HepG2 (cell line): ENCODE data around the gene NUDT3. TPM values are rescaled to one million over a fixed set of nuclear protein-coding genes. Genes with fewer than 3 reads are reported as not detected.

ENCODE experiments used
- AGO2 ChIP-seq: fragments of 200-400 bp; formaldehyde crosslinking; optimal IDR thresholded peaks from 2 replicates; pipeline ENCODE3; 2017; ENCODE audit warnings: mild to moderate bottlenecking, low read depth, low read length, moderate library complexity
- ARNT2 ChIP-seq: sonication (generic); formaldehyde crosslinking; IDR thresholded peaks from 2 replicates; pipeline ENCODE4 v1.8.0; 2022; ENCODE audit warnings: mild to moderate bottlenecking, low read depth, missing genetic modification reagents, moderate library complexity
- CCDC6 ChIP-seq: sonication (generic); formaldehyde crosslinking; IDR thresholded peaks from 2 replicates; pipeline ENCODE4 v1.8.1; 2022; ENCODE audit warnings: mild to moderate bottlenecking, missing genetic modification reagents, moderate library complexity
- CREB1 ChIP-seq, 2 experiments: fragments of 450-650 bp in 1 of 2; IDR thresholded peaks; 2 replicates each; pipeline ENCODE4 v1.6.1; 2016 to 2017; ENCODE audit warnings: control low read depth in 1 of 2, mild to moderate bottlenecking in 1 of 2, missing compliant biosample characterization in 1 of 2, missing genetic modification characterization in 1 of 2
- DDIT3 ChIP-seq: sonication (generic); formaldehyde crosslinking; IDR thresholded peaks from 2 replicates; pipeline ENCODE4 v1.4.0; 2020; ENCODE audit warnings: mild to moderate bottlenecking, missing genetic modification reagents
- FOXJ3 ChIP-seq: sonication (generic); formaldehyde crosslinking; IDR thresholded peaks from 2 replicates; pipeline ENCODE4 v1.4.0; 2020; ENCODE audit warnings: missing genetic modification reagents, mild to moderate bottlenecking, borderline replicate concordance
- FOXO1 ChIP-seq: sonication (generic); formaldehyde crosslinking; IDR thresholded peaks from 2 replicates; pipeline ENCODE4 v1.4.0; 2020; ENCODE audit warnings: missing genetic modification reagents
- GABPB1 ChIP-seq: IDR thresholded peaks from 2 replicates; pipeline ENCODE4 v1.6.1; 2016; ENCODE audit warnings: mild to moderate bottlenecking, missing genetic modification reagents, moderate library complexity, missing compliant biosample characterization
- GPBP1L1 ChIP-seq: sonication (generic); formaldehyde crosslinking; IDR thresholded peaks from 2 replicates; pipeline ENCODE4 v1.5.0; 2020; ENCODE audit warnings: mild to moderate bottlenecking, missing genetic modification reagents
- HOMEZ ChIP-seq: IDR thresholded peaks from 2 replicates; pipeline ENCODE4 v1.6.1; 2016; ENCODE audit warnings: low read depth
- KAT8 ChIP-seq: IDR thresholded peaks from 2 replicates; pipeline ENCODE4 v1.6.1; 2016; ENCODE audit warnings: missing genetic modification reagents, missing compliant biosample characterization
- KLF11 ChIP-seq: IDR thresholded peaks from 2 replicates; pipeline ENCODE4 v1.6.1; 2016; ENCODE audit warnings: missing compliant biosample characterization
- KLF6 ChIP-seq: IDR thresholded peaks from 2 replicates; pipeline ENCODE4 v1.8.0; 2016; ENCODE audit warnings: missing biosample characterization, missing genetic modification reagents
- MTA1 ChIP-seq: sonication (generic); formaldehyde crosslinking; IDR thresholded peaks from 2 replicates; pipeline ENCODE4 v1.4.0; 2020; ENCODE audit warnings: missing genetic modification reagents, mild to moderate bottlenecking, borderline replicate concordance
- NAIF1 ChIP-seq: sonication (generic); formaldehyde crosslinking; IDR thresholded peaks from 2 replicates; pipeline ENCODE4 v1.5.0; 2020; ENCODE audit warnings: mild to moderate bottlenecking, missing genetic modification reagents, borderline replicate concordance
- PPARG ChIP-seq: conservative IDR thresholded peaks from 2 replicates; pipeline ENCODE4 v1.6.1; 2016; ENCODE audit warnings: missing biosample characterization, missing genetic modification reagents
- RXRB ChIP-seq: IDR thresholded peaks from 2 replicates; pipeline ENCODE4 v1.6.1; 2016; ENCODE audit warnings: borderline replicate concordance, missing genetic modification reagents, missing compliant biosample characterization
- SMAD3 ChIP-seq: sonication (generic); formaldehyde crosslinking; IDR thresholded peaks from 2 replicates; pipeline ENCODE4 v1.4.0; 2020; ENCODE audit warnings: missing genetic modification reagents
- SOX6 ChIP-seq, 2 experiments: fragments of 450-650 bp in 1 of 2; sonication (generic) in 1 of 2; formaldehyde crosslinking in 1 of 2; IDR thresholded peaks; 2 replicates each; pipeline versions ENCODE4 v1.4.0 to v1.6.1; 2017 to 2020; ENCODE audit warnings: antibody characterized with exemption in 1 of 2, mild to moderate bottlenecking in 1 of 2, missing genetic modification reagents in 1 of 2
- SSRP1 ChIP-seq: IDR thresholded peaks from 2 replicates; pipeline ENCODE4 v1.6.1; 2016; ENCODE audit warnings: control low read depth
- YY1 ChIP-seq: IDR thresholded peaks from 2 replicates; pipeline ENCODE4 v1.6.1; 2011; ENCODE audit warnings: low read length, low read depth, moderate library complexity, mild to moderate bottlenecking; ENCODE audit not compliant: insufficient read depth, insufficient replicate concordance
- ZIK1 ChIP-seq: sonication (generic); formaldehyde crosslinking; IDR thresholded peaks from 2 replicates; pipeline ENCODE4 v1.5.0; 2020; ENCODE audit warnings: mild to moderate bottlenecking, low read depth, missing genetic modification reagents, borderline replicate concordance
- ZNF275 ChIP-seq: sonication (generic); formaldehyde crosslinking; IDR thresholded peaks from 2 replicates; pipeline ENCODE4 v1.8.0; 2022; ENCODE audit warnings: missing genetic modification reagents, mild to moderate bottlenecking, inconsistent platforms, borderline replicate concordance
- ZNF329 ChIP-seq: sonication (generic); formaldehyde crosslinking; IDR thresholded peaks from 2 replicates; pipeline ENCODE4 v1.9.0; 2021; ENCODE audit warnings: low read depth, mild to moderate bottlenecking, missing genetic modification reagents
- ZNF720 ChIP-seq: sonication (generic); formaldehyde crosslinking; IDR thresholded peaks from 2 replicates; pipeline ENCODE4 v1.4.0; 2020; ENCODE audit warnings: missing genetic modification reagents
- ZNF780A ChIP-seq: sonication (generic); formaldehyde crosslinking; IDR thresholded peaks from 2 replicates; pipeline ENCODE4 v1.8.0; 2022; ENCODE audit warnings: mild to moderate bottlenecking, missing genetic modification reagents, moderate library complexity
- polyA plus RNA-seq, 8 experiments: library from polyadenylated mRNA; depleted of rRNA in 3 of 8; stranded (reverse) in 7 of 8; unstranded in 1 of 8; fragments of >200 nt; fragmentation: Illumina TruSeq in 4 of 8; extraction: Trizol in 4 of 8; gene quantifications; 2 replicates each; pipeline versions ENCODE4 v1.2.1 to v1.2.3, GENCODE V29; 2011 to 2016; ENCODE audit warnings: low read depth in 4 of 8, missing spikeins in 1 of 8, mixed read lengths in 1 of 8; ENCODE audit not compliant: insufficient read depth in 1 of 8
- total RNA-seq, 5 experiments: library from RNA; depleted of rRNA; stranded (reverse); fragments of >200 nt; fragmentation: Illumina TruSeq; extraction: Trizol; gene quantifications; 2 replicates each; pipeline ENCODE4 v1.2.3, GENCODE V29; 2016; ENCODE audit warnings: low read depth in 1 of 5

Gene NUDT3
- total and polyA plus RNA-seq, 2 of the 13 experiments (the other 11 are each of a cell fraction or from before 2014, with no cell fraction given): 20.2 to 20.6 TPM

- peak; percentile 93 for TF ChIP-seq ZNF329 (CRISPR knock-in tag)
- TF ChIP-seq KLF11 (CRISPR knock-in tag): peak; percentile 90; the same call in 1 of the 2 replicates
- no peak for TF ChIP-seq FOXJ3 (CRISPR knock-in tag)
- TF ChIP-seq PPARG (CRISPR knock-in tag): 0 out of 2 replicates have a peak, but pooled peaks have one; percentile 52
- peak; percentile 76; the same call in 1 of the 2 replicates for TF ChIP-seq FOXO1 (CRISPR knock-in tag)
- TF ChIP-seq HOMEZ (CRISPR knock-in tag): no peak
- peak; percentile 25 for TF ChIP-seq YY1
- TF ChIP-seq KLF6 (CRISPR knock-in tag): peak; percentile 90; the same call in 1 of the 2 replicates
- TF ChIP-seq SOX6 (IDR thresholded peaks at IDR 0.05): no peak
- peak; percentile 45; the same call in 1 of the 2 replicates for TF ChIP-seq SOX6 (CRISPR knock-in tag; IDR thresholded peaks at IDR 0.05)
- TF ChIP-seq ZNF780A (CRISPR knock-in tag): no peak
- TF ChIP-seq CREB1 (IDR thresholded peaks at IDR 0.05): no peak
- TF ChIP-seq CREB1 (CRISPR knock-in tag; IDR thresholded peaks at IDR 0.05): no peak
- TF ChIP-seq DDIT3: 0 out of 2 replicates have a peak, but pooled peaks have one; percentile 48
- no peak for TF ChIP-seq SMAD3 (CRISPR knock-in tag)
- peak; percentile 88 for TF ChIP-seq GABPB1 (CRISPR knock-in tag)
- TF ChIP-seq CCDC6 (CRISPR knock-in tag): peak; percentile 98
- TF ChIP-seq ARNT2 (CRISPR knock-in tag): peak; percentile 99
- no peak for TF ChIP-seq SSRP1 (CRISPR knock-in tag)
- TF ChIP-seq AGO2: peak; percentile 88
- TF ChIP-seq GPBP1L1: no peak
- TF ChIP-seq KAT8 (CRISPR knock-in tag): peak; percentile 64
- TF ChIP-seq ZIK1 (CRISPR knock-in tag): peak; percentile 99
- peak; percentile 33; the same call in 1 of the 2 replicates for TF ChIP-seq RXRB (CRISPR knock-in tag)
- no peak for TF ChIP-seq ZNF720
- peak; percentile 83; the same call in 1 of the 2 replicates for TF ChIP-seq MTA1
- TF ChIP-seq NAIF1 (CRISPR knock-in tag): peak; percentile 87
- TF ChIP-seq ZNF275 (CRISPR knock-in tag): peak; percentile 98
Measured at GRCh38 chr6:34237722-34238584, 154.5 kb downstream of the NUDT3 start (continued).
